H9 (cell line): Measurements from ENCODE around the gene RAPGEF6. TPM values are rescaled to one million over a fixed set of nuclear protein-coding genes. Genes with fewer than 3 reads are reported as not detected.

Experiments
- DNase-seq: peaks from one replicate; pipeline ENCODE4 v3.0.0-alpha.2; 2017
- H2AFZ ChIP-seq: one replicate; pipeline ENCODE4 v1.6.1; 2013; ENCODE audit warnings: mild to moderate bottlenecking, low read length, control low read depth, moderate library complexity
- H2AK5ac ChIP-seq: 2 replicates; pipeline ENCODE4 v1.6.1; 2013; ENCODE audit warnings: low read length, control low read depth, mixed read lengths; ENCODE audit not compliant: insufficient read length
- H2BK120ac ChIP-seq: one replicate; pipeline ENCODE4 v1.6.1; 2013; ENCODE audit warnings: low read depth, mild to moderate bottlenecking, low read length, control low read depth, inconsistent platforms; ENCODE audit not compliant: poor library complexity, severe bottlenecking
- H2BK12ac ChIP-seq: 2 replicates; pipeline ENCODE4 v1.6.1; 2013; ENCODE audit warnings: low read length, control low read depth, mixed read lengths, low read depth; ENCODE audit not compliant: insufficient read length
- H2BK15ac ChIP-seq: 2 replicates; pipeline ENCODE4 v1.6.1; 2013; ENCODE audit warnings: low read depth, low read length, control low read depth
- H2BK20ac ChIP-seq: one replicate; pipeline ENCODE4 v1.6.1; 2013; ENCODE audit warnings: low read depth, mild to moderate bottlenecking, low read length, control low read depth, inconsistent platforms; ENCODE audit not compliant: poor library complexity, severe bottlenecking
- H2BK5ac ChIP-seq: 2 replicates; pipeline ENCODE4 v1.6.1; 2013; ENCODE audit warnings: low read length, control low read depth, mixed read lengths; ENCODE audit not compliant: insufficient read length
- H3K14ac ChIP-seq: 2 replicates; pipeline ENCODE4 v1.6.1; 2013; ENCODE audit warnings: low read length, control low read depth; ENCODE audit not compliant: insufficient read depth
- H3K18ac ChIP-seq: 2 replicates; pipeline ENCODE4 v1.6.1; 2013; ENCODE audit warnings: low read depth, mild to moderate bottlenecking, mixed read lengths, low read length, control low read depth; ENCODE audit not compliant: insufficient read length
- H3K23ac ChIP-seq: 2 replicates; pipeline ENCODE4 v1.6.1; 2013; ENCODE audit warnings: low read length, control low read depth, mixed read lengths, low read depth; ENCODE audit not compliant: insufficient read length
- H3K23me2 ChIP-seq: 2 replicates; pipeline ENCODE4 v1.6.1; 2013; ENCODE audit warnings: low read depth, mild to moderate bottlenecking, mixed read lengths, low read length, control low read depth; ENCODE audit not compliant: insufficient read length, poor library complexity, severe bottlenecking
- H3K27ac ChIP-seq: 2 replicates; pipeline ENCODE4 v1.5.1; 2013; ENCODE audit warnings: low read length, control low read depth, mixed read lengths, low read depth; ENCODE audit not compliant: insufficient read length
- H3K27me3 ChIP-seq: 2 replicates; pipeline ENCODE4 v1.6.1; 2013; ENCODE audit warnings: low read length, control low read depth, inconsistent platforms; ENCODE audit not compliant: insufficient read depth
- H3K4ac ChIP-seq: 2 replicates; pipeline ENCODE4 v1.6.1; 2013; ENCODE audit warnings: low read depth, mild to moderate bottlenecking, control low read depth, inconsistent platforms, low read length, moderate library complexity
- H3K4me1 ChIP-seq: 2 replicates; pipeline ENCODE4 v1.6.1; 2013; ENCODE audit warnings: low read length, control low read depth, inconsistent platforms; ENCODE audit not compliant: insufficient read depth
- H3K4me2 ChIP-seq: 2 replicates; pipeline ENCODE4 v1.6.1; 2013; ENCODE audit warnings: low read length, control low read depth, mixed read lengths; ENCODE audit not compliant: insufficient read length, insufficient read depth
- H3K56ac ChIP-seq: 2 replicates; pipeline ENCODE4 v1.6.1; 2013; ENCODE audit warnings: low read depth, mild to moderate bottlenecking, mixed read lengths, low read length, control low read depth; ENCODE audit not compliant: insufficient read length
- H3K79me1 ChIP-seq: 2 replicates; pipeline ENCODE4 v1.6.1; 2013; ENCODE audit warnings: low read depth, mild to moderate bottlenecking, moderate library complexity, low read length, control low read depth, inconsistent platforms; ENCODE audit not compliant: insufficient read depth, poor library complexity, severe bottlenecking
- H3K79me2 ChIP-seq: 2 replicates; pipeline ENCODE4 v1.6.1; 2013; ENCODE audit warnings: low read length, control low read depth, inconsistent platforms; ENCODE audit not compliant: insufficient read depth
- H3K9ac ChIP-seq: 2 replicates; pipeline ENCODE4 v1.6.1; 2013; ENCODE audit warnings: low read length, control low read depth, mixed read lengths; ENCODE audit not compliant: insufficient read length; ENCODE audit errors: extremely low read depth
- H3K9me3 ChIP-seq: one replicate; pipeline ENCODE4 v1.6.1; 2013; ENCODE audit warnings: low read depth, low read length, inconsistent platforms; ENCODE audit not compliant: control insufficient read depth
- H3T11ph ChIP-seq: one replicate; pipeline ENCODE4 v1.6.1; 2013; ENCODE audit warnings: mild to moderate bottlenecking, low read length, control low read depth, inconsistent platforms
- H4K20me1 ChIP-seq: one replicate; pipeline ENCODE4 v1.6.1; 2013; ENCODE audit not compliant: control insufficient read depth, insufficient read length, insufficient read depth
- H4K5ac ChIP-seq: 2 replicates; pipeline ENCODE4 v1.6.1; 2013; ENCODE audit warnings: low read depth, mild to moderate bottlenecking, mixed read lengths, low read length, control low read depth; ENCODE audit not compliant: insufficient read length
- H4K8ac ChIP-seq: replicated peaks from 2 replicates; pipeline ENCODE4 v1.6.1; 2013; ENCODE audit warnings: low read length, control low read depth, mixed read lengths, low read depth; ENCODE audit not compliant: insufficient read length
- H4K91ac ChIP-seq: 2 replicates; pipeline ENCODE4 v1.6.1; 2013; ENCODE audit warnings: low read depth, mild to moderate bottlenecking, moderate library complexity, mixed read lengths, low read length, control low read depth; ENCODE audit not compliant: insufficient read length
- H3K27ac Mint-ChIP-seq, 3 experiments: 2 replicates in 2 of 3; 3 replicates in 1 of 3; pipeline ENCODE4 v1.8.0; 2020 to 2021; ENCODE audit warnings: mixed read lengths in 3 of 3, mild to moderate bottlenecking in 1 of 3, moderate library complexity in 1 of 3
- H3K27me3 Mint-ChIP-seq: 2 replicates; pipeline ENCODE4 v1.8.0; 2021; ENCODE audit warnings: low read depth, mild to moderate bottlenecking, moderate library complexity, mixed read lengths
- H3K36me3 Mint-ChIP-seq, 3 experiments: 2 replicates in 2 of 3; 3 replicates in 1 of 3; pipeline ENCODE4 v1.8.0; 2020 to 2021; ENCODE audit warnings: low read depth in 3 of 3, mixed read lengths in 3 of 3; ENCODE audit not compliant: insufficient read depth in 1 of 3
- H3K4me1 Mint-ChIP-seq, 2 experiments: 2 replicates each; pipeline ENCODE4 v1.8.0; 2020; ENCODE audit warnings: mixed read lengths in 2 of 2
- H3K4me3 Mint-ChIP-seq, 2 experiments: 2 replicates in 1 of 2; 3 replicates in 1 of 2; pipeline ENCODE4 v1.8.0; 2020 to 2021; ENCODE audit warnings: mild to moderate bottlenecking in 2 of 2, mixed read lengths in 2 of 2, moderate library complexity in 1 of 2
- H3K9me3 Mint-ChIP-seq, 2 experiments: 2 replicates in 1 of 2; 3 replicates in 1 of 2; pipeline ENCODE4 v1.8.0; 2020; ENCODE audit warnings: mild to moderate bottlenecking in 2 of 2, mixed read lengths in 2 of 2, moderate library complexity in 1 of 2
- WGBS: extraction: QIAGEN DNeasy Blood & Tissue Kit; methylation state at CpG from one replicate; pipeline ENCODE4 v1.1.7; 2013; ENCODE audit warnings: missing lambda C conversion rate, low lambda C conversion rate, mixed read lengths; ENCODE audit not compliant: insufficient read length; ENCODE audit errors: extremely low coverage; 5-methylcytosine and 5-hydroxymethylcytosine counted together
- total RNA-seq: library from RNA; stranded (reverse); gene quantifications from 2 replicates; pipeline ENCODE4 v1.2.1, GENCODE V29; 2021
- TF ChIP-seq, protein P1 (sequence below): fragments of 200-600 bp; sonication (generic); conservative IDR thresholded peaks from 3 replicates; pipeline ENCODE4 v1.8.0; 2021; ENCODE audit warnings: antibody characterized with exemption, mild to moderate bottlenecking

RAPGEF6 gene
- total RNA-seq, 1 experiment from 2014 or later: 19.7 TPM

DNA sequence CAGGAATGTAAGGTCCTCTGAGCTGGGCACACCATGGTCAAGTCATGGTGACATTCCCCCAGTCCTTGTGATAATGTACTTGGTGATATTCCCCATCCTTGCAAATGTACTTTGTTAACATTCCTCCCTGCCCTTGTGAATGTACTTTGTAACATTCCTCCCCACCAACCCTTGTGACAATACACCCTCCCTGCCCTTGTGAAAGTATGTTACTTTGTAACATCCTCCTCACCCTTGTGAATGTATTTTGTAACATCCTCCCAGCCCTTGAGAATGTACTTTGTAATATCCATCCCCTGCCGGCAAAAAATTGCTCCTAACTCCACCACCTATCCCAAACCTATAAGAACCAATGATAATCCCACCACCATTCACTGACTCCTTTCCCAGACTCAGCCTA is 53.3 kb downstream of the RAPGEF6 start:
- no peak overlapping the region for H3K4ac ChIP-seq
- H3K9me3 ChIP-seq: peaks cover 9% of the 10 kb centered on the region
- H3K9ac ChIP-seq: no peak overlapping the region
- Mint-ChIP-seq H3K9me3 (peaks cover 21 to 25% of the 10 kb centered on the region in 2 experiments), H3K4me3 (no peak overlapping the region), H3K27me3 (no peaks in the 10 kb centered on the region), H3K27ac (no peak overlapping the region), H3K4me1 (peaks cover 11 to 12% of the 10 kb centered on the region in 2 experiments), H3K36me3 (peaks cover 40 to 46% (median 46%) of the 10 kb centered on the region in 3 experiments)
- H2BK120ac ChIP-seq: no peak overlapping the region
- no peak overlapping the region for H3K18ac ChIP-seq
- no peak overlapping the region for H2AK5ac ChIP-seq
- no CpG with 5 or more reads among the region's 1 CpG for WGBS
- H3K4me1 ChIP-seq: peaks cover 3% of the 10 kb centered on the region; the same call in 1 of the 2 replicates
- H3K56ac ChIP-seq: no peak overlapping the region
- TF ChIP-seq, protein P1, sequence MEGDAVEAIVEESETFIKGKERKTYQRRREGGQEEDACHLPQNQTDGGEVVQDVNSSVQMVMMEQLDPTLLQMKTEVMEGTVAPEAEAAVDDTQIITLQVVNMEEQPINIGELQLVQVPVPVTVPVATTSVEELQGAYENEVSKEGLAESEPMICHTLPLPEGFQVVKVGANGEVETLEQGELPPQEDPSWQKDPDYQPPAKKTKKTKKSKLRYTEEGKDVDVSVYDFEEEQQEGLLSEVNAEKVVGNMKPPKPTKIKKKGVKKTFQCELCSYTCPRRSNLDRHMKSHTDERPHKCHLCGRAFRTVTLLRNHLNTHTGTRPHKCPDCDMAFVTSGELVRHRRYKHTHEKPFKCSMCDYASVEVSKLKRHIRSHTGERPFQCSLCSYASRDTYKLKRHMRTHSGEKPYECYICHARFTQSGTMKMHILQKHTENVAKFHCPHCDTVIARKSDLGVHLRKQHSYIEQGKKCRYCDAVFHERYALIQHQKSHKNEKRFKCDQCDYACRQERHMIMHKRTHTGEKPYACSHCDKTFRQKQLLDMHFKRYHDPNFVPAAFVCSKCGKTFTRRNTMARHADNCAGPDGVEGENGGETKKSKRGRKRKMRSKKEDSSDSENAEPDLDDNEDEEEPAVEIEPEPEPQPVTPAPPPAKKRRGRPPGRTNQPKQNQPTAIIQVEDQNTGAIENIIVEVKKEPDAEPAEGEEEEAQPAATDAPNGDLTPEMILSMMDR: no peak
- H2BK12ac ChIP-seq: no peak overlapping the region
- H4K20me1 ChIP-seq: no peaks in the 10 kb centered on the region
- no peaks in the 10 kb centered on the region for H3K23me2 ChIP-seq
- H2BK20ac ChIP-seq: no peak overlapping the region
- no peak overlapping the region for H3K23ac ChIP-seq
- no peak overlapping the region for H4K8ac ChIP-seq
- no peak overlapping the region for H2AFZ ChIP-seq
- H2BK15ac ChIP-seq: no peak overlapping the region
- DNase-seq: no peak
- H3K4me2 ChIP-seq: no peak overlapping the region
- no peak overlapping the region for H3K14ac ChIP-seq
- no peaks in the 10 kb centered on the region for H3K27me3 ChIP-seq
- H2BK5ac ChIP-seq: no peak overlapping the region
- H3K27ac ChIP-seq: no peak overlapping the region
- peaks cover 4% of the 10 kb centered on the region for H3K79me1 ChIP-seq
- H4K91ac ChIP-seq: no peak overlapping the region
- H3T11ph ChIP-seq: no peak overlapping the region
- H3K79me2 ChIP-seq: no peaks in the 10 kb centered on the region; the same call in 1 of the 2 replicates
- H4K5ac ChIP-seq: no peak overlapping the region
